Frontal cortex (tissue), 4 donors: ENCODE data around the gene DYNLL1. TPM values are rescaled to one million over a fixed set of nuclear protein-coding genes. Genes with fewer than 3 reads are reported as not detected.

Experiments
- DNase-seq, 2 donors: peaks; one replicate each; pipeline ENCODE4 v3.0.0; 2012; ENCODE audit warnings: low spot score in 2 of 2
- FAIRE-seq: peaks from 2 replicates; lab custom pipeline; 2012; peaks lifted over from hg19 to GRCh38; lab: Jason Lieb, UNC
- small RNA-seq: library from RNA; depleted of rRNA; stranded (forward); fragments of <200 nt; gene quantifications from one replicate; pipeline ENCODE3, GENCODE V24; 2014
- total RNA-seq: library from RNA; depleted of rRNA; stranded (reverse); fragments of >200 nt; gene quantifications from one replicate; pipeline ENCODE4 v1.2.3, GENCODE V29; 2014
- donor health status: control.
- donor health status: control.
- donor health status: control.

DYNLL1 gene
- total RNA-seq, 1 donor from 2014 or later, result 279 TPM

DNA sequence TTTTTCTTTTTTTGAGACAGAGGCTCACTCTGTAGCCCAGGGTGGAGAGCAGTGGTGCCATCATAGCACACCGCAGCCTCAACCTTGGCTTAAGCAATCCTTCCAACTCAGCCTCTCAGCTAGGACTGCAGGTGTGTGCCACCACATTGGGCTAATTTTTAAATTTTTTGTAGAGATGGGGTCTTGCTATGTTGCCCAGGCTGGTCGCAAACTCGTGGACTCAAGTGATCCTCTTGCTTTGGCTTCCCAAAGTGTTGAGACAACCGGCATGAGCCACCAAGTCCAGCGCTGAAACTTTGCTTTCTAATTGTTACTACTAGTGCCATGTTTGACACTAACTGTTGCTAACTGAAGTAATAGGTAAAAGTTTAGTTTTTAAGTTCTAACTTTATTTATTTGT lies 46.3 kb downstream of the DYNLL1 start:
- FAIRE-seq (no peak), DNase-seq (no peak)

DNA sequence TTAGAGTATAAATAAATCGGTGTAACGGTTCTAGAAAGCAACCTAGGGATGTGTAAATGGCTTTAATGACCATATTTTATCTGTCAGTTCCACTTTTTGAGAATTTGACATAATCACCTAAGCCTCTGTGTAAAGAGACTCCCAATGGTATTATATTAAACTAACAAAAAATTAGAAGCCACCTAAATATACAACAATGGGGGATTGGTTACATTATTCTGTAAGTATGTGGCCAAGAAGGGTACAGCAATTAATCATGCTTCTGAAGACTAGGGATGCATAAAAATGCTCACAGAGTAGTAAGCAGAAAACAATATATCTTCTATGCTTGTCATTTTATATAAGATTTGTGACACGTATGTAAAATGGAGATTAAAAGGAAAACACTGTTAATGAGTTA lies 48.8 kb downstream of the DYNLL1 start:
- FAIRE-seq (no peak), DNase-seq (no peak)

DNA sequence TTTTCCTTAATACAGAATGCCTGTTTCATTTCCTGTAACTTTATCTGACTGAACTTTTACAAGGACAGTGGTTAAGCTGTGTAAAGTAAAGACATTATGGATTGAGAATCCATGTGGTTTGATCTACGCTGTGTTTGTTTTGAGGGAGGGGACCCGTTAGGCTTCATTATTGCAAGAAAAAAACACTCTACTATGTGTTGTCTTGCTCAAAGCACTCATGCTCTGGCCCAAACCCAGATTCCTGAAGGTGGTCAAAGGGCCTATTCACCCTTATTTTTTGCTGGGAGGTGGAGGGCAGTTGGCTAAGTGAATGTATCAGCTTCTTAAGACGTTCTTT lies 50.1 kb downstream of the DYNLL1 start:
- no peak for FAIRE-seq

More for the DNA sequence above, 50.1 kb downstream of the DYNLL1 start:
- DNase-seq, result no peak

Small RNAs within 50 kb of the gene (small RNA-seq; reads per million reads assigned to genes)
- gene RF00019, result not detected

Other genes starting within 250 kb of the DYNLL1 start
- 2.4 TPM for gene PXN, start 230.4 kb upstream of the DYNLL1 start, total RNA-seq
- under 0.01 TPM for gene RNU4-2, start 204.2 kb upstream of the DYNLL1 start, total RNA-seq
- gene RNU4-1, start 202.9 kb upstream of the DYNLL1 start, total RNA-seq, result under 0.01 TPM
- 4.1 TPM for gene SIRT4, start 193.8 kb upstream of the DYNLL1 start, total RNA-seq
- gene PLA2G1B, start 168.3 kb upstream of the DYNLL1 start, total RNA-seq, result not detected
- 6.9 TPM for gene MSI1, start 126.9 kb upstream of the DYNLL1 start, total RNA-seq
- 489 TPM for gene COX6A1, start 58.0 kb upstream of the DYNLL1 start, total RNA-seq
- 11.0 TPM for gene TRIAP1, start 49.7 kb upstream of the DYNLL1 start, total RNA-seq
- gene GATC, start 49.7 kb upstream of the DYNLL1 start, total RNA-seq, result 28.9 TPM
- gene SRSF9, start 26.4 kb upstream of the DYNLL1 start, total RNA-seq, result 92.5 TPM
- gene COQ5, start 33.0 kb downstream of the DYNLL1 start, total RNA-seq, result 25.3 TPM
- 119 TPM for gene RNF10, start 38.2 kb downstream of the DYNLL1 start, total RNA-seq
- gene POP5, start 85.3 kb downstream of the DYNLL1 start, total RNA-seq, result 27.3 TPM
- 2.0 TPM for gene CABP1, start 144.5 kb downstream of the DYNLL1 start, total RNA-seq
- 35.5 TPM for gene MLEC, start 191.0 kb downstream of the DYNLL1 start, total RNA-seq
- gene UNC119B, start 214.3 kb downstream of the DYNLL1 start, total RNA-seq, result 11.0 TPM
- 4.9 TPM for gene ACADS, start 229.7 kb downstream of the DYNLL1 start, total RNA-seq